Kidney (tissue), 14 donors: Measurements from ENCODE around the gene PCYT2. TPM values are rescaled to one million over a fixed set of nuclear protein-coding genes. Genes with fewer than 3 reads are reported as not detected.

Experiments used
- DNase-seq, 5 donors: peaks; one replicate each; pipeline ENCODE4 v3.0.0-alpha.2; 2013 to 2020
- FAIRE-seq: peaks from 2 replicates; lab custom pipeline; 2012; peaks lifted over from hg19 to GRCh38; lab: Jason Lieb, UNC
- H3K27ac ChIP-seq, 2 donors: one replicate each; pipeline ENCODE4 v1.7.0; 2013; ENCODE audit warnings: low read depth in 2 of 2, low read length in 2 of 2, inconsistent platforms in 1 of 2
- H3K27me3 ChIP-seq: one replicate; pipeline ENCODE4 v1.7.1; 2013; ENCODE audit warnings: low read length, inconsistent platforms; ENCODE audit not compliant: control insufficient read depth, insufficient read depth
- H3K36me3 ChIP-seq, 3 donors: one replicate each; pipeline versions ENCODE4 v1.7.0 to v1.7.1; 2013; ENCODE audit warnings: low read length in 3 of 3, control low read depth in 1 of 3, inconsistent platforms in 1 of 3; ENCODE audit not compliant: insufficient read depth in 3 of 3, control insufficient read depth in 2 of 3
- H3K4me1 ChIP-seq, 3 donors: one replicate each; pipeline versions ENCODE4 v1.7.0 to v1.7.1; 2013; ENCODE audit warnings: low read length in 3 of 3, inconsistent platforms in 1 of 3, low read depth in 1 of 3; ENCODE audit not compliant: control insufficient read depth in 2 of 3, insufficient read depth in 2 of 3
- H3K4me3 ChIP-seq, 3 donors: one replicate each; pipeline versions ENCODE4 v1.7.0 to v1.8.1; 2013; ENCODE audit warnings: low read length in 3 of 3, control low read depth in 1 of 3, inconsistent platforms in 1 of 3
- H3K9ac ChIP-seq, 3 donors: one replicate each; pipeline versions ENCODE4 v1.7.0 to v1.7.1; 2013; ENCODE audit warnings: low read length in 3 of 3, control low read depth in 1 of 3, inconsistent platforms in 1 of 3
- H3K9me3 ChIP-seq, 3 donors: one replicate each; pipeline versions ENCODE4 v1.7.0 to v1.7.1; 2013; ENCODE audit warnings: low read length in 3 of 3, control low read depth in 1 of 3, inconsistent platforms in 1 of 3; ENCODE audit not compliant: control insufficient read depth in 2 of 3, insufficient read depth in 1 of 3
- intact Hi-C: fragments of 100-400 bp; cut with DNase I; formaldehyde crosslinking; loops from one replicate; pipeline ENCODE4 v1.11.1; 2022
- polyA plus RNA-seq: library from polyadenylated mRNA; stranded (reverse); fragments of 350-450 nt; fragmentation: Illumina TruSeq; extraction: RNeasy Lipid Tissue Mini Kit (QIAGEN cat#74804); gene quantifications from one replicate; pipeline ENCODE4 v1.2.3, GENCODE V29; 2014; ENCODE audit warnings: low read depth, low replicate concordance; ENCODE audit not compliant: insufficient read depth
- total RNA-seq: library from RNA; stranded (reverse); fragmentation: NEBNext Ultra II Directional; extraction: Animal tissue kit (Norgen Biotek cat#: 25700); gene quantifications from one replicate; pipeline ENCODE4 v1.2.1, GENCODE V29; 2021
- TF ChIP-seq, protein P1 (sequence below): IDR thresholded peaks from 3 replicates; pipeline ENCODE4 v1.5.1; 2012; ENCODE audit warnings: mild to moderate bottlenecking, moderate library complexity, borderline replicate concordance; ENCODE audit not compliant: insufficient read depth; ENCODE audit errors: extremely low read depth
- donor health status: control.
- donor health status: control.
- donor health status: control.
- donor health status: control.
- donor health status: control.
- donor health status: DM: yes; HTN: yes; CAD: no.
- donor health status: Normal renal cell carcinoma (clear cell type).

The PCYT2 gene
- total and polyA plus RNA-seq, 2 donors from 2014 or later, result 28.4 to 104 TPM

DNA sequence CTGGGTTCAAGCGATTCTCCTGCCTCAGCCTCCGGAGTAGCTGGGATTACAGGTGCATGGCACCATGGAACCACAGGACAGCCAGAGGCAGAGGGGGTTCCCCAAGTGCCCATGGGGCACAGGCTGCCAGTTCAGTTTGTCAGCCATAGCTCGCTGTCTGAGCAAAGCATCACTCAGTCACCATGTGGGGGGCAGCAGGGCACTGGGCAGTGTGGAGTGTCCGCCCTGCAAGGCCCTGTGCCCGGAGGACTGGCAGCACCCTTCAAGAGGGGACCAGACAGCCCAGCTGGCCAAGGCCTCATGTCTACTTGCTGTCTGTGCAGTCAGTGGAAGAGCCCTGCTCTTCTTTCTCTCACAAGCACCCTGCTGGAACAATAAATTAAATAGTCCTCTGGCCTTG lies 26.2 kb downstream of the PCYT2 start:
- intact Hi-C loops, result no loop called here
- peaks cover 0 to 5% (median 0%) of the 10 kb centered on the region in 3 donors for H3K4me1 ChIP-seq
- no peak overlapping the region for H3K27ac ChIP-seq
- no peaks in the 10 kb centered on the region for H3K27me3 ChIP-seq
- no peak overlapping the region for H3K9ac ChIP-seq
- DNase-seq (no peak), FAIRE-seq (no peak)
- H3K36me3 ChIP-seq, result peaks cover 0 to 26% (median 24%) of the 10 kb centered on the region in 3 donors
- H3K9me3 ChIP-seq, result no peaks in the 10 kb centered on the region
- TF ChIP-seq, protein P1, sequence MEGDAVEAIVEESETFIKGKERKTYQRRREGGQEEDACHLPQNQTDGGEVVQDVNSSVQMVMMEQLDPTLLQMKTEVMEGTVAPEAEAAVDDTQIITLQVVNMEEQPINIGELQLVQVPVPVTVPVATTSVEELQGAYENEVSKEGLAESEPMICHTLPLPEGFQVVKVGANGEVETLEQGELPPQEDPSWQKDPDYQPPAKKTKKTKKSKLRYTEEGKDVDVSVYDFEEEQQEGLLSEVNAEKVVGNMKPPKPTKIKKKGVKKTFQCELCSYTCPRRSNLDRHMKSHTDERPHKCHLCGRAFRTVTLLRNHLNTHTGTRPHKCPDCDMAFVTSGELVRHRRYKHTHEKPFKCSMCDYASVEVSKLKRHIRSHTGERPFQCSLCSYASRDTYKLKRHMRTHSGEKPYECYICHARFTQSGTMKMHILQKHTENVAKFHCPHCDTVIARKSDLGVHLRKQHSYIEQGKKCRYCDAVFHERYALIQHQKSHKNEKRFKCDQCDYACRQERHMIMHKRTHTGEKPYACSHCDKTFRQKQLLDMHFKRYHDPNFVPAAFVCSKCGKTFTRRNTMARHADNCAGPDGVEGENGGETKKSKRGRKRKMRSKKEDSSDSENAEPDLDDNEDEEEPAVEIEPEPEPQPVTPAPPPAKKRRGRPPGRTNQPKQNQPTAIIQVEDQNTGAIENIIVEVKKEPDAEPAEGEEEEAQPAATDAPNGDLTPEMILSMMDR, result no peak
- no peak overlapping the region for H3K4me3 ChIP-seq

GRCh38 chr17:81884520-81884919 lies 26.7 kb downstream of the PCYT2 start:
- FAIRE-seq, result no peak
- intact Hi-C loops, result no loop called here

GRCh38 chr17:81879121-81879520 lies 32.1 kb downstream of the PCYT2 start:
- TF ChIP-seq, protein P1, result no peak
- H3K27ac ChIP-seq, result no peak overlapping the region
- intact Hi-C loops, result no loop called here
- H3K4me3 ChIP-seq, result no peak overlapping the region
- no peak overlapping the region for H3K9ac ChIP-seq
- FAIRE-seq (no peak), DNase-seq (no peak)
- H3K36me3 ChIP-seq, result no peaks in the 10 kb centered on the region
- H3K27me3 ChIP-seq, result no peaks in the 10 kb centered on the region
- no peaks in the 10 kb centered on the region for H3K9me3 ChIP-seq
- no peaks in the 10 kb centered on the region for H3K4me1 ChIP-seq

More at GRCh38 chr17:81884520-81884919, 26.7 kb downstream of the PCYT2 start:
- no peak for DNase-seq
- no peak overlapping the region for H3K27ac ChIP-seq
- H3K36me3 ChIP-seq, result peaks cover 0 to 22% (median 20%) of the 10 kb centered on the region in 3 donors
- peaks cover 0 to 5% (median 0%) of the 10 kb centered on the region in 3 donors for H3K4me1 ChIP-seq
- H3K9ac ChIP-seq, result no peak overlapping the region
- H3K4me3 ChIP-seq, result no peak overlapping the region
- no peaks in the 10 kb centered on the region for H3K9me3 ChIP-seq
- TF ChIP-seq, protein P1, result no peak
- no peaks in the 10 kb centered on the region for H3K27me3 ChIP-seq

GRCh38 chr17:81878294-81878693 lies 32.9 kb downstream of the PCYT2 start:
- no peaks in the 10 kb centered on the region for H3K4me1 ChIP-seq
- no peak overlapping the region for H3K4me3 ChIP-seq
- H3K36me3 ChIP-seq, result no peaks in the 10 kb centered on the region
- intact Hi-C loops, result no loop called here
- no peak for DNase-seq
- H3K27me3 ChIP-seq, result no peaks in the 10 kb centered on the region
- H3K27ac ChIP-seq, result no peak overlapping the region
- TF ChIP-seq, protein P1, result no peak
- no peak overlapping the region for H3K9ac ChIP-seq
- no peak for FAIRE-seq
- H3K9me3 ChIP-seq, result no peaks in the 10 kb centered on the region
